ENCODE data around the gene OFD1. TPM values are rescaled to one million over a fixed set of nuclear protein-coding genes. Genes with fewer than 3 reads are reported as not detected.

The OFD1 gene
- total RNA-seq, 2 donors from 2014 or later: 27.5 to 36.6 TPM

GRCh38 chrX:13716905-13717304, 17.6 kb upstream of the OFD1 start:
- intact Hi-C loops (cut with DNase I): no loop called here

GRCh38 chrX:13717700-13718472, 16.7 kb upstream of the OFD1 start:
- WGBS, 2 donors: 84 to 93% methylated on average over 7 of the region's 7 CpGs
- ATAC-seq (no peak), DNase-seq (no peak)
- H3K36me3 ChIP-seq (replicated peaks in 1 of 2; ENCODE audit: insufficient read depth in 1 of 2, low read depth in 2 of 2): no peaks in the 10 kb centered on the region
- no peak overlapping the region for H3K4me3 ChIP-seq
- no peak for TF ChIP-seq POLR2A (IDR thresholded peaks at IDR 0.05)
- no peak for TF ChIP-seq CTCF (IDR thresholded peaks at IDR 0.05)
- intact Hi-C loops (cut with DNase I): no loop called here
- H3K9me3 ChIP-seq: no peaks in the 10 kb centered on the region
- peaks cover 18% of the 10 kb centered on the region for H3K4me1 ChIP-seq
- H3K27me3 ChIP-seq: no peaks in the 10 kb centered on the region
- H3K27ac ChIP-seq: no peak overlapping the region

More at GRCh38 chrX:13716905-13717304, 17.6 kb upstream of the OFD1 start:
- DNase-seq (peak in 1 of 4 donors; percentile 19), ATAC-seq (no peak)
- no peaks in the 10 kb centered on the region for H3K27me3 ChIP-seq
- no peaks in the 10 kb centered on the region for H3K36me3 ChIP-seq (replicated peaks in 1 of 2; ENCODE audit: insufficient read depth in 1 of 2, low read depth in 2 of 2)
- H3K9me3 ChIP-seq: no peaks in the 10 kb centered on the region
- H3K4me3 ChIP-seq: no peak overlapping the region
- TF ChIP-seq CTCF (IDR thresholded peaks at IDR 0.05) (no peak), POLR2A (IDR thresholded peaks at IDR 0.05) (no peak)
- WGBS, 2 donors: 80 to 98% methylated on average over 2 to 6 of the region's 6 CpGs
- H3K27ac ChIP-seq: no peak overlapping the region
- peaks cover 9% of the 10 kb centered on the region for H3K4me1 ChIP-seq

GRCh38 chrX:13719192-13719856, 15.2 kb upstream of the OFD1 start:
- no peaks in the 10 kb centered on the region for H3K27me3 ChIP-seq
- DNase-seq: no peak
- no peak overlapping the region for H3K27ac ChIP-seq
- H3K4me1 ChIP-seq: peaks cover 19% of the 10 kb centered on the region
- 80 to 85% methylated on average over 3 of the region's 3 CpGs for WGBS, 2 donors
- H3K9me3 ChIP-seq: no peaks in the 10 kb centered on the region
- no peaks in the 10 kb centered on the region for H3K36me3 ChIP-seq (replicated peaks in 1 of 2; ENCODE audit: insufficient read depth in 1 of 2, low read depth in 2 of 2)
- intact Hi-C loops (cut with DNase I): no loop called here
- TF ChIP-seq POLR2A (IDR thresholded peaks at IDR 0.05) (no peak), CTCF (IDR thresholded peaks at IDR 0.05) (no peak)
- no peak for ATAC-seq
- no peak overlapping the region for H3K4me3 ChIP-seq

- no peak for DNase-seq
- 44 to 63% methylated on average over 1 to 4 of the region's 4 CpGs for WGBS, 2 donors
- H3K27ac ChIP-seq: peak overlapping the region; percentile 16 to 74 (median 64)
- H3K4me3 ChIP-seq: no peak overlapping the region
- intact Hi-C loops (cut with DNase I): no loop called here
- H3K4me1 ChIP-seq: peaks cover 19% of the 10 kb centered on the region
- TF ChIP-seq CTCF (IDR thresholded peaks at IDR 0.05) (no peak), POLR2A (IDR thresholded peaks at IDR 0.05) (no peak)
- H3K36me3 ChIP-seq (replicated peaks in 1 of 2; ENCODE audit: insufficient read depth in 1 of 2, low read depth in 2 of 2): no peaks in the 10 kb centered on the region
- no peaks in the 10 kb centered on the region for H3K27me3 ChIP-seq
- no peak for ATAC-seq
- H3K9me3 ChIP-seq: no peaks in the 10 kb centered on the region
These were observed 13.2 kb upstream of the OFD1 start for GRCh38 chrX:13721371-13721770.

Measured in body of pancreas (tissue), 4 donors.